ENCODE measurements around the gene APBA2. TPM values are rescaled to one million over a fixed set of nuclear protein-coding genes. Genes with fewer than 3 reads are reported as not detected.
A peak's percentile ranks its signal among the peaks of the same experiment; 100 is the strongest.

The APBA2 gene
- total RNA-seq, 2 donors from 2014 or later: 0.77 to 1.0 TPM

DNA sequence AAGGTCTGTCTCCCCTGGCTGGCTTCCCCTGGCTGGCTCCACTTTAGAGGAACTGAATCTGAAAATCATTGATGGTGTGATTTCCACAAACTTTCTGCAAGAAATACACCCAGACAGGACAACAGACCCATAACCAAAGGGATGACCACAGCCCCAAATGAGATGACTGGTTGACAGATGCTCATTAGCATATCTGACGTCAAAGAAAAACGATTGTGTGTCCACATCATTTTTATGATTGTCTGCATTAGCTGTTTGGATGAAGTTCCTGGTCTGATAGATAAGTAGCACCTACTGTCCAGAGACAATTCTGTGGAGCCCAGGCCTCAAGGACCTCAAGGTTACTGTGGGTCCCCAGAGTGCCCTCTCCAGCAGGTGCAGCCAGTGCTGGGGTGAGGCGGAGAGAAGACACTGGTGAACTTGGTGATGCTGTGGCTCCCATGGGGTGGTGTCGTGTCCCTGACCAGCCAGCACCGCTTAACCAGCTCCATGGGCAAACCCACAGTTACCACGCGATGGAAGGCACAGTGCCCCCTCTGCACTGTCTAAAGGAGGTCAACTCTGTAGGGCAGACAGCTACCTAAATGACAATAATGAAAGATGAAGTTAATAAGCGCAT lies 256.5 kb downstream of the APBA2 start:
- Histone ChIP-seq H3K4me3 (no peak overlapping the region), H3K9ac (ENCODE audit: low read depth in 2 of 2, low read length in 2 of 2) (no peak overlapping the region), H3K36me3 (no peaks in the 10 kb centered on the region), H3K9me3 (no peaks in the 10 kb centered on the region), H3K27ac (no peak overlapping the region), H3K4me1 (no peaks in the 10 kb centered on the region), H3K27me3 (no peaks in the 10 kb centered on the region)
- no peak for DNase-seq
- intact Hi-C loops (cut with DNase I): no loop called here
- TF ChIP-seq, protein P1, sequence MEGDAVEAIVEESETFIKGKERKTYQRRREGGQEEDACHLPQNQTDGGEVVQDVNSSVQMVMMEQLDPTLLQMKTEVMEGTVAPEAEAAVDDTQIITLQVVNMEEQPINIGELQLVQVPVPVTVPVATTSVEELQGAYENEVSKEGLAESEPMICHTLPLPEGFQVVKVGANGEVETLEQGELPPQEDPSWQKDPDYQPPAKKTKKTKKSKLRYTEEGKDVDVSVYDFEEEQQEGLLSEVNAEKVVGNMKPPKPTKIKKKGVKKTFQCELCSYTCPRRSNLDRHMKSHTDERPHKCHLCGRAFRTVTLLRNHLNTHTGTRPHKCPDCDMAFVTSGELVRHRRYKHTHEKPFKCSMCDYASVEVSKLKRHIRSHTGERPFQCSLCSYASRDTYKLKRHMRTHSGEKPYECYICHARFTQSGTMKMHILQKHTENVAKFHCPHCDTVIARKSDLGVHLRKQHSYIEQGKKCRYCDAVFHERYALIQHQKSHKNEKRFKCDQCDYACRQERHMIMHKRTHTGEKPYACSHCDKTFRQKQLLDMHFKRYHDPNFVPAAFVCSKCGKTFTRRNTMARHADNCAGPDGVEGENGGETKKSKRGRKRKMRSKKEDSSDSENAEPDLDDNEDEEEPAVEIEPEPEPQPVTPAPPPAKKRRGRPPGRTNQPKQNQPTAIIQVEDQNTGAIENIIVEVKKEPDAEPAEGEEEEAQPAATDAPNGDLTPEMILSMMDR (IDR thresholded peaks at IDR 0.05): no peak

DNA sequence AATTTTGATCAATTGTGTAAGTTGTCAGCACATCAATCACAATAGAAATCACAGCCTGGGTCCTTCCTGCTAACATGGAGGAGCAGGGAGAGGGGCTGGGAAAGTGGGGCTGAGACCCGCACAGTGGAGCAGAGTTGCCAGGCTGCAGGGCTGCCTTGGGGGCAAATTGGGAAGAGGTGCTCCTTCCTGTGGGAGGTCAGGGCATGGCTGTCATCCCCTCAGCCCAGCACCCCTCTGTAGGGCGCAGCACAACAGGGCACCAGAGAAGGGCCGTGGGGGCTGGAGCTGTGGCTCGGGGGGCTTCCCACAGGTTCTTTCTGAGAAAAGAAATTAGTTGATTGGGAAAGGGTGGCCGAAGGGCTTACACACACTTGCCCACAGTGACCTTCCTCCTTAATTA lies 257.5 kb downstream of the APBA2 start:
- Histone ChIP-seq H3K36me3 (no peaks in the 10 kb centered on the region), H3K4me1 (no peaks in the 10 kb centered on the region), H3K27ac (no peak overlapping the region), H3K9me3 (no peaks in the 10 kb centered on the region), H3K4me3 (no peak overlapping the region), H3K27me3 (no peaks in the 10 kb centered on the region), H3K9ac (ENCODE audit: low read depth in 2 of 2, low read length in 2 of 2) (no peak overlapping the region)
- TF ChIP-seq, protein P1 (IDR thresholded peaks at IDR 0.05): no peak
- peak; percentile 6 for DNase-seq
- intact Hi-C loops (cut with DNase I): no loop called here

DNA sequence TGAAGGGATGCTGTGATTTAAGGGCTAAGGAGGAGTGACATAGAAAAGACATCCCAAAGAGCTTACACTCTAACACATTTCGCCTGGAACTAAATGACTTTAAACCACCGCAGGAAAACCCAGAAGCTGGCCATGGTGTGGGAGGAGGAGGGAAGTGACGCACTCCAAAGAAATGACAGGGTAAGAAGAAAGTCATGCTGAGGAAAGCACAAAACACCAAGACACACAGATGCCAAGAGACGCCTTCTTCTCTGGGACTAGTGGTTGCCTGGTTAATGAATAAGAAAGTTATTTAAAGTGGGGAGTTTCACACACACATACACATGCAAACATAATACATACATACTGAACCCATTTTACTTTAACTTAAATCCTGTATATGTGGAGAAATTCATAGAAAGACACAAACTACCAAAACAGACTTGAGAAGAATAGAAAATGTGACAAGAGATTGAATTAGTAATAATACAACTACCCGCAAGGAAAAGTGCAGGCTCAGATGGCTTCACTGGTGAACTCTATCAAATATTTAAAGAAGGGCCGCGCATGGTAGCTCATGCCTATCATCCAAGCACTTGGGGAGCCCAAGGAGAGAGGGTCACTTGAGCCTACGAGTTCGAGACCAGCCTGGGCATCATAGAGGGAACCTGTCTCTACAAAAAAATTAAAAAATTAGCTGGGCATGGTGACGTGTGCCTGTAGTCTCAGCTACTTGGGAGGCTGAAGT lies 258.3 kb downstream of the APBA2 start:
- TF ChIP-seq, protein P1 (IDR thresholded peaks at IDR 0.05): no peak
- H3K27me3 ChIP-seq: no peaks in the 10 kb centered on the region
- H3K9ac ChIP-seq (ENCODE audit: low read depth in 2 of 2, low read length in 2 of 2): no peak overlapping the region
- H3K27ac ChIP-seq: no peak overlapping the region
- H3K36me3 ChIP-seq: no peaks in the 10 kb centered on the region
- H3K9me3 ChIP-seq: no peaks in the 10 kb centered on the region
- DNase-seq: no peak
- intact Hi-C loops (cut with DNase I): no loop called here
- H3K4me1 ChIP-seq: no peaks in the 10 kb centered on the region
- H3K4me3 ChIP-seq: no peak overlapping the region

DNA sequence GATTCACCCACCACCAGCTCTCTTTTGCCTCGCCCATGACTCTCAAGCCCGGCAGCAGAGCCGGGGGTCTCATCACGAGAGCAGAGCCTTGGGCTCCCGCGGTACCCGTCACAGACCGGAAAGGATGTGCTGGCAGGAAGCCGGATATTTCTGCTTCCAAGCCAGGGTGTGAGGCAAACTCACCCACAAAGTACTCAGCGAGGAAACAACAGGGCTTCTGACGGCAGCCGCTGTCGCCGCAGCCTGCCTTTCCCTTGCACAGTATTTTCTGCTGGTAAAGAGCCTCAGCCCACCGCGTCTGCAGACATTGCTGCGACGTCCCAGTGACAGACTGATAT lies 263.9 kb downstream of the APBA2 start:
- Histone ChIP-seq H3K27ac (no peak overlapping the region), H3K36me3 (no peaks in the 10 kb centered on the region), H3K9ac (ENCODE audit: low read depth in 2 of 2, low read length in 2 of 2) (no peak overlapping the region), H3K9me3 (no peaks in the 10 kb centered on the region), H3K27me3 (no peaks in the 10 kb centered on the region), H3K4me1 (no peaks in the 10 kb centered on the region), H3K4me3 (no peak overlapping the region)
- intact Hi-C loops (cut with DNase I): no loop called here
- TF ChIP-seq, protein P1 (IDR thresholded peaks at IDR 0.05): no peak
- no peak for DNase-seq

DNA sequence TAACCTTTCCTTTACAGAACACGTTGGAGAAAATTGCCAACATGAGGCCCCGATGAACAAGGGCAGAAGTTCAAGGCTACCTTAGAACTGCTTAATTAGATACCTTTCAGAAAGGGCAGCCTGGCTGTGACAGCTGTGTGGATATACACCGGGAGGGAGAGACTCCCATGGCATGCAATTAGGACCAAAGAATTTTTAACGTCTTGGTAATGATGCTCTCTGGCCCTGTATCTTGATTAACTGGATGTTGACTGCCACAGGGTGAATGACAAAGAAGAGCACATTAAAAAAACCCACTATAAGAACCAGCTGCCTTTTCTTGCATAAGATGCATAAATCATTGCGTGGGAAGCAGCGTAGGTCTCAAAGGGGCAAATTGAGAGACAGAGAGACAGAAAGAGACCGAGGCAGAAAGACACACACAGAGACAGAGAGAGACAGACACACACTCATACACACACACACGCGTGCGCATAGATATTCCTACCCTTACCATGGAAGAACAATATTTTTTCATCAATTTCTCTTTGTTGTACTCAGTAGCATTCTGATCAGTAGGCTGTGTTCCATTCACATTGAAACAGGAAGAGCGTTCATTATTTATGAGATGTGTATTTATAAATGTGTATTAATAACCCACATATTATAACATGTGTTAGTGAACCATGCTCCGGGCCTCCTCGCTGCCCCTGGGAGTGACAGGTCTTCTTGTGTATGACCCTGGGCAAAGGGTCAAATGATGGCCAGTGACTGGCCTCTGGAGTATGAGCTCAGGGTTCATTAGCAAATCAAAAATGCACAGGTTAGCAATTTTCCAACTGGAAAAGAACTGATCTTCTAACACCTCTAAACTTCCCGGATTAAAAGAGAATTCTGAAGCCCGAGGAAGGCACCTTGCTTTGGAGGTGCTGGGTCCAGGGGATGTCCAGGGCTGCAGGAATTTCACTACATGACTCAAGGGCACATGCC lies 265.0 kb downstream of the APBA2 start:
- intact Hi-C loops (cut with DNase I): no loop called here
- DNase-seq: no peak
- no peaks in the 10 kb centered on the region for H3K27me3 ChIP-seq
- no peaks in the 10 kb centered on the region for H3K9me3 ChIP-seq
- no peak overlapping the region for H3K27ac ChIP-seq
- H3K4me3 ChIP-seq: no peak overlapping the region
- H3K9ac ChIP-seq (ENCODE audit: low read depth in 2 of 2, low read length in 2 of 2): no peak overlapping the region
- H3K4me1 ChIP-seq: no peaks in the 10 kb centered on the region
- H3K36me3 ChIP-seq: no peaks in the 10 kb centered on the region
- TF ChIP-seq, protein P1 (IDR thresholded peaks at IDR 0.05): no peak

Data from colonic mucosa (tissue), 4 donors.